Mesenchymal stem cell (in vitro differentiated cells and primary cell): ENCODE data around the gene CTNNA1.
A peak's percentile ranks its signal among the peaks of the same experiment; 100 is the strongest.

Experiments
- DNase-seq: peaks from one replicate; pipeline ENCODE4 v3.0.0-alpha.2; 2013
- H2AFZ ChIP-seq: one replicate; pipeline ENCODE4 v1.6.1; 2013; ENCODE audit warnings: low read depth, mild to moderate bottlenecking, control low read depth, inconsistent platforms, low read length, moderate library complexity
- H2AK5ac ChIP-seq: 2 replicates; pipeline ENCODE4 v1.6.1; 2013; ENCODE audit warnings: low read length, moderate library complexity, mild to moderate bottlenecking, inconsistent platforms; ENCODE audit not compliant: severe bottlenecking
- H2BK120ac ChIP-seq: one replicate; pipeline ENCODE4 v1.6.1; 2013; ENCODE audit warnings: low read depth, mild to moderate bottlenecking, inconsistent platforms, low read length, moderate library complexity
- H2BK12ac ChIP-seq, 2 experiments: one replicate each; pipeline ENCODE4 v1.6.1; 2013; ENCODE audit warnings: inconsistent platforms in 2 of 2, low read length in 2 of 2, mild to moderate bottlenecking in 2 of 2, moderate library complexity in 2 of 2, control low read depth in 1 of 2
- H2BK15ac ChIP-seq: one replicate; pipeline ENCODE4 v1.6.1; 2013; ENCODE audit warnings: mild to moderate bottlenecking, low read depth, inconsistent platforms; ENCODE audit not compliant: poor library complexity, severe bottlenecking
- H2BK5ac ChIP-seq: 2 replicates; pipeline ENCODE4 v1.6.1; 2013; ENCODE audit warnings: low read depth, mild to moderate bottlenecking, low read length, control low read depth, inconsistent platforms; ENCODE audit not compliant: poor library complexity, severe bottlenecking
- H3K14ac ChIP-seq, 2 experiments: one replicate each; pipeline ENCODE4 v1.6.1; 2013; ENCODE audit warnings: inconsistent platforms in 2 of 2, low read length in 2 of 2, control low read depth in 1 of 2, mild to moderate bottlenecking in 1 of 2, moderate library complexity in 1 of 2
- H3K18ac ChIP-seq, 2 experiments: one replicate each; pipeline ENCODE4 v1.6.1; 2013; ENCODE audit warnings: inconsistent platforms in 2 of 2, low read length in 2 of 2, control low read depth in 1 of 2, low read depth in 1 of 2, mild to moderate bottlenecking in 1 of 2
- H3K23ac ChIP-seq, 2 experiments: one replicate each; pipeline ENCODE4 v1.6.1; 2013; ENCODE audit warnings: inconsistent platforms in 2 of 2, low read length in 2 of 2, mild to moderate bottlenecking in 2 of 2, moderate library complexity in 2 of 2, control low read depth in 1 of 2
- H3K27ac ChIP-seq: 2 replicates; pipeline ENCODE4 v1.5.1; 2013; ENCODE audit warnings: mild to moderate bottlenecking, moderate library complexity, low read length, control low read depth, inconsistent platforms; ENCODE audit not compliant: poor library complexity, severe bottlenecking
- H3K27me3 ChIP-seq, 2 experiments: 2 replicates each; pipeline versions ENCODE4 v1.6.1 to v1.7.0; 2013; ENCODE audit warnings: low read length in 2 of 2, mild to moderate bottlenecking in 2 of 2, moderate library complexity in 2 of 2, control low read depth in 1 of 2, inconsistent platforms in 1 of 2; ENCODE audit not compliant: control insufficient read depth in 1 of 2, insufficient read depth in 1 of 2
- H3K36me3 ChIP-seq, 2 experiments: 2 replicates each; pipeline versions ENCODE4 v1.6.1 to v1.7.0; 2013; ENCODE audit warnings: low read length in 2 of 2, control low read depth in 1 of 2, inconsistent platforms in 1 of 2, low read depth in 1 of 2, mild to moderate bottlenecking in 1 of 2; ENCODE audit not compliant: insufficient read depth in 2 of 2, control insufficient read depth in 1 of 2
- H3K4ac ChIP-seq, 2 experiments: one replicate each; pipeline ENCODE4 v1.6.1; 2013; ENCODE audit warnings: inconsistent platforms in 2 of 2, low read length in 2 of 2, mild to moderate bottlenecking in 2 of 2, moderate library complexity in 2 of 2, control low read depth in 1 of 2, low read depth in 1 of 2
- H3K4me1 ChIP-seq: 2 replicates; pipeline ENCODE4 v1.6.1; 2013; ENCODE audit warnings: low read depth, low read length, control low read depth; ENCODE audit not compliant: control insufficient read depth, insufficient read depth
- H3K4me2 ChIP-seq: 2 replicates; pipeline ENCODE4 v1.6.1; 2013; ENCODE audit warnings: low read length, mild to moderate bottlenecking, inconsistent platforms; ENCODE audit not compliant: poor library complexity, severe bottlenecking
- H3K4me3 ChIP-seq, 2 experiments: 2 replicates each; pipeline versions ENCODE4 v1.5.1 to v1.7.0; 2013; ENCODE audit warnings: low read length in 2 of 2, mild to moderate bottlenecking in 2 of 2, control low read depth in 1 of 2, low read depth in 1 of 2; ENCODE audit not compliant: insufficient read depth in 1 of 2
- H3K79me1 ChIP-seq: replicated peaks from 2 replicates; pipeline ENCODE4 v1.6.1; 2013; ENCODE audit warnings: mild to moderate bottlenecking, control low read depth, low read length, inconsistent platforms; ENCODE audit not compliant: poor library complexity, severe bottlenecking
- H3K9ac ChIP-seq: 2 replicates; pipeline ENCODE4 v1.7.0; 2013; ENCODE audit warnings: mild to moderate bottlenecking, low read length, moderate library complexity
- H3K9me3 ChIP-seq: 2 replicates; pipeline ENCODE4 v1.7.0; 2013; ENCODE audit warnings: mild to moderate bottlenecking, low read length; ENCODE audit not compliant: control insufficient read depth
- H4K8ac ChIP-seq: one replicate; pipeline ENCODE4 v1.6.1; 2013; ENCODE audit warnings: inconsistent platforms, mild to moderate bottlenecking, low read length, moderate library complexity
- H4K91ac ChIP-seq: one replicate; pipeline ENCODE4 v1.6.1; 2013; ENCODE audit warnings: mild to moderate bottlenecking, low read length, inconsistent platforms
- WGBS: methylation state at CpG from one replicate; pipeline ENCODE4 v1.1.7; 2013; ENCODE audit warnings: mixed read lengths; 5-methylcytosine and 5-hydroxymethylcytosine counted together

Gene CTNNA1

DNA sequence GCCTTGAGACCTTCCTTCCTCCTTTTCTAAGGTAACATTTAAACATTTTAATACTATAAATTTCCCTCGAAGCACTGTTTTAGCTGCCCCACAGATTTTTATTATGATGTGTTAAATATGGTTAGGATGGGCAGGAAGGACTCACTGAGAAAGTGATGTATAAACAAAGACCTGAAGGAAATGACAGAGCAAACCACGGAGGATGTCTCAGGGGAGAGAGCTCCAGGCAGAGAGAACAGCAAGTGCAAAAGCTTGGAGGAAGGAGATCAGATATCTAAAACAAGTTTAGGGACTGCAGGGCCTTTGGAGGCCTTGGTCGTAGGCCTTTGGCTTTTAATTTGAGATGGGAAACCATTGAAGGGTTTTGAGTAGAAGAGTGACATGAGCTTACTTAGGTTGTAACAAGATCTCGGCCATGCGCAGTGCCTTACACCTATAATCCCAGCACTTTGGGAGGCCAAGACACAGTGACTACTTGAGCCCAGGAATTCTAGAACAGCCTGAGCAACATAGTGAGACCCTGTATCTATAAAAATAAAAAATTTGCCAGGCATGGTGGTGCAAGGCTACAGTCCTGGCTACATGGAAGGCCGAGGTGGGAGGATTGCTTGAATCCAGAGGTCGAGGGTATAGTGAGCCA lies 157.4 kb downstream of the CTNNA1 start:
- Histone ChIP-seq H3K9me3 (no peaks in the 10 kb centered on the region), H2BK15ac (no peak overlapping the region), H2BK120ac (no peak overlapping the region), H2BK5ac (no peak overlapping the region), H3K27ac (no peak overlapping the region), H3K27me3 (no peaks in the 10 kb centered on the region), H4K91ac (no peak overlapping the region), H2BK12ac (no peak overlapping the region), H2AK5ac (no peak overlapping the region), H3K4ac (no peak overlapping the region), H3K79me1 (peaks cover 36% of the 10 kb centered on the region), H3K9ac (no peak overlapping the region), H4K8ac (no peak overlapping the region), H3K4me3 (no peak overlapping the region), H3K14ac (no peak overlapping the region), H3K4me1 (peaks cover 6% of the 10 kb centered on the region), H3K23ac (no peak overlapping the region), H2AFZ (no peak overlapping the region), H3K36me3 (peaks cover 13 to 74% of the 10 kb centered on the region in 2 experiments), H3K18ac (no peak overlapping the region), H3K4me2 (no peak overlapping the region)
- 73% methylated on average over 6 of the region's 7 CpGs for WGBS
- no peak for DNase-seq

DNA sequence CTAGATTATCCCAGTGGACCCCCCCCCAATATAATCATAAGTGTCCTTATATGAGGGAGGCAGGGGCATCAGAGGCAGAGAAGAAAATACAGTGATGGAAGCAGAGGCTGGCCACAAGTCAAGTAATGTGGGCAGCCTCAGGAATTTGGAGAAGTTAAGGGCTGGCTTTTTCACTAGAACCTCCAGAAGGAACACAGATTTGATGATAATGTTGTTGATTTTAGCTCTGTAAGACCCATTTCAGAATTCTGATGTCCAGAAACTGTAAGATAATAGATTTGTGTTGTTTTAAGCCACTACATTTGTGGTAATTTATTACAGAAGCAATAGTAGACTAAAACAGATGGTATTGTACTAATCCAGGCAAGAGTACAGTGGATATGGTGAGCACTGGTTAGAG lies 158.2 kb downstream of the CTNNA1 start:
- Histone ChIP-seq H3K27ac (no peak overlapping the region), H2BK12ac (no peak overlapping the region), H3K36me3 (peaks cover 15 to 66% of the 10 kb centered on the region in 2 experiments)

DNA sequence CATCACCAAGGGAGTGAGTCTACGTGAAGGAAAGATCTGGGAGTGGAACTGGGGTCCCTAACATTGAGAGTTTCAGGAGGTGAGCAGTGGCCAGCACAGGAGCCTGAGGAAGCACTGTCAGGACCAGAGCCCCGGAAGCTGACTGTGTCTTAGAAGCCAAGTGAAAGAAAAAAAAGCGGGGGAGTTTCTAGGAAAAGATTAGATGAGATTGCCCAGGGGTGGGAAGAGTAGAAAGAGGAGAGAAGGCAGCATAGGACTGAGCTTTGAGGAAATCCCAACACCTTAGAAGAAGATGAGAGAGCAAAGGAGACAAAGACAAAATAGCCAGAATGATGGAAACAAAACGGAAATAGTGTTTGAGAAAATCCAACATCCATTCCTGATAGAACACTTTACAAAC lies 158.9 kb downstream of the CTNNA1 start:
- H4K8ac ChIP-seq, result no peak overlapping the region
- H2BK12ac ChIP-seq, result no peak overlapping the region
- no peak overlapping the region for H2BK15ac ChIP-seq
- H3K27me3 ChIP-seq, result no peaks in the 10 kb centered on the region
- H2AK5ac ChIP-seq, result no peak overlapping the region
- no peaks in the 10 kb centered on the region for H3K9me3 ChIP-seq
- H3K18ac ChIP-seq, result no peak overlapping the region
- no peak overlapping the region for H4K91ac ChIP-seq
- H2BK120ac ChIP-seq, result no peak overlapping the region
- peaks cover 15 to 62% of the 10 kb centered on the region in 2 experiments for H3K36me3 ChIP-seq
- H2BK5ac ChIP-seq, result no peak overlapping the region
- H3K4me2 ChIP-seq, result no peak overlapping the region
- WGBS, result 92% methylated on average over 3 of the region's 4 CpGs
- H3K14ac ChIP-seq, result no peak overlapping the region
- H3K4ac ChIP-seq, result no peak overlapping the region
- H3K4me3 ChIP-seq, result no peak overlapping the region
- no peak overlapping the region for H3K27ac ChIP-seq
- H3K4me1 ChIP-seq, result peaks cover 6% of the 10 kb centered on the region
- no peak overlapping the region for H2AFZ ChIP-seq
- no peak overlapping the region for H3K23ac ChIP-seq
- no peak for DNase-seq
- H3K9ac ChIP-seq, result no peak overlapping the region
- peaks cover 35% of the 10 kb centered on the region for H3K79me1 ChIP-seq

More for the DNA sequence above, 158.2 kb downstream of the CTNNA1 start:
- Histone ChIP-seq H3K9ac (no peak overlapping the region), H3K18ac (no peak overlapping the region), H2BK15ac (no peak overlapping the region), H3K4me1 (peaks cover 6% of the 10 kb centered on the region), H3K9me3 (no peaks in the 10 kb centered on the region), H3K79me1 (peaks cover 38% of the 10 kb centered on the region), H4K91ac (no peak overlapping the region), H3K14ac (no peak overlapping the region), H3K27me3 (no peaks in the 10 kb centered on the region), H3K23ac (no peak overlapping the region), H3K4me2 (no peak overlapping the region), H2AK5ac (no peak overlapping the region), H2AFZ (no peak overlapping the region), H2BK5ac (no peak overlapping the region), H3K4ac (no peak overlapping the region), H2BK120ac (no peak overlapping the region), H4K8ac (no peak overlapping the region), H3K4me3 (no peak overlapping the region)
- DNase-seq, result peak; percentile 37

DNA sequence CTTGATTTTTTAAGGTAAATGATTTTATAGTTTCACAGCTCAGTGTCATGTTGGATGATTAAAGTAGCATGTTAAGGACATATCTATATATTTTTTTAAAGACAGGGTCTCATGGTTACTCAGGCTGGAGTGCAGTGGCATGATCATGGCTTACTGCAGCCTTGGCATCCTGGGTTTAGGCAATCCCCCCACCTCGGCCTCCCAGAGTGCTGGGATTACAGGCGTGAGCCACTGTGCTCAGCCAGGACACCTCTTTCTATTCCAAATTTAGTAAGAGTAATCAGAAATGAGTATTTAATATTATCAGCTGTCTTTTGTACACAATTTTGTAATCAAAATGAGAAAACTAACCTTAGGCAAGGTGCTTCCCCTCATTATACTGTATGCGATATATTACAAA lies 160.5 kb downstream of the CTNNA1 start:
- peaks cover 4% of the 10 kb centered on the region for H3K4me1 ChIP-seq
- no peak overlapping the region for H3K27ac ChIP-seq
- no peaks in the 10 kb centered on the region for H3K27me3 ChIP-seq
- no peak overlapping the region for H3K4me2 ChIP-seq
- H3K9me3 ChIP-seq, result no peaks in the 10 kb centered on the region
- no peak overlapping the region for H3K9ac ChIP-seq
- H3K4me3 ChIP-seq, result no peak overlapping the region
- 100% methylated on average over 2 of the region's 3 CpGs for WGBS
- H4K91ac ChIP-seq, result no peak overlapping the region
- no peak overlapping the region for H4K8ac ChIP-seq
- no peak overlapping the region for H3K4ac ChIP-seq
- no peak overlapping the region for H3K18ac ChIP-seq
- peaks cover 34% of the 10 kb centered on the region for H3K79me1 ChIP-seq
- H2BK12ac ChIP-seq, result no peak overlapping the region
- H3K14ac ChIP-seq, result no peak overlapping the region
- no peak overlapping the region for H2AFZ ChIP-seq
- peaks cover 15 to 63% of the 10 kb centered on the region in 2 experiments for H3K36me3 ChIP-seq
- H2BK5ac ChIP-seq, result no peak overlapping the region
- H2AK5ac ChIP-seq, result no peak overlapping the region
- DNase-seq, result no peak
- H3K23ac ChIP-seq, result no peak overlapping the region
- no peak overlapping the region for H2BK120ac ChIP-seq
- H2BK15ac ChIP-seq, result no peak overlapping the region
